Measurements from ENCODE around the gene MAPK8IP2.
"Not testable (repeated sequence)": the region's sequence is repeated elsewhere in the genome, so short reads cannot be mapped to it uniquely, and the experiment has no call there.

The MAPK8IP2 gene

DNA sequence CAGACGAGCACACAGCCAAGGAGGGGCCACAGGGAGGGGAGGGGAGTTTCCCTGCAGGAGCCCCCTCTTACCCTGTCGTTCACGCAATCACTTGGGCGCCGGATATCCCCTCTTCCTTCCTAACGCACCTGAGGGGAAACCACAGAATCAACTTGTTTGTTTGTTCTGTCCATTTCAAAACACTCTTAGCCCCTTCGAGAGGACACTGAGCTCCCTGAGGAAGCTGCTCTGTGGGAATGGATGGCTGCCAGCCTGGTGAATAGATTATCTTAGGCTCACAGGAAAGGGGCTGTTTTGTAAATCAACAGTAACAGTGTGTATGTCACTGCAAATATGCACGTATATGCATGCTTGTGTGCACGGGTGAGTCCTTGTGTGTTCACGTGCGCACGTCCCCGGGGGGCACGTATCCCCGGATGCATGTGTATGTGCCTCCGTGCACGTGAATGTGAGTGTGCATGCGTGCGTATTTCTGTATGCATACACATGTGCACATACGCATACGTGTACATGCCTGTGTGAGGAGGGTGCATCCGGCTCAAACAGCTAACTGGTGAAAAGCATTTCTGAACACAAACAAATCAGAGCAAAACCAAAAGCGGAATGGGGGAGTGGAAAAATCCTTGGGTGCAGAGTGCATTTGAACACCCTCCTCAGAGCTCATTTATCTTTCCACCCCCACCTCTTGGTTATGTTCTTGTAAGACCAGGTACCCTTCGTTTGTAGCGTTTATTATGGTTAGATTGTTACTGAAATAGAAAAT, 20.2 kb downstream of the MAPK8IP2 start:
- DNase-seq = peak; percentile 73

DNA sequence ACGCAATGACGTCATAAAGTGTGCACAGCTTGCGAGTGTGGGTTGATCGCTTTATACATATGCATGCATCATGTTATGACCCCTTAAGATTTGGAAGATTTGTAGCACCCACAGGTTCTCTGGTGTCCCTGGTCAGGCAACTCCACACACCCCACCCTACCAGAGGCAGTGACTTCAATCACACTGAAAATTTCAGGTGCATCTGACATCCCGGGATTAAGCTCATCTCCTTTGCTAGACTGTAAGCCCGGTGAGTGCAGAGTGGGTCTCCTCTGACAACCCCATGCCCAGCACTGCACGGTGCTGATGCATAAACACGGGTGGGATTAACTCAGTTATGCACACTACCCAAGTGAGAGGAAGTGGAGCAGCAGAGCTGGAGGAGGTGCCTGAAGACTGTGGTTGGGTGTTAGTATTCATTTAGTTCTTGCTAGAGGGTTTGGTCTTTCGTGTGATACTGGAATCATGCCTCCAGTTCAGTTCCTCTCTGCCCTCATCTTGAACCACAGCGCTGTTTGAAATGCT, 20.8 kb downstream of the MAPK8IP2 start:
- no peak for DNase-seq

DNA sequence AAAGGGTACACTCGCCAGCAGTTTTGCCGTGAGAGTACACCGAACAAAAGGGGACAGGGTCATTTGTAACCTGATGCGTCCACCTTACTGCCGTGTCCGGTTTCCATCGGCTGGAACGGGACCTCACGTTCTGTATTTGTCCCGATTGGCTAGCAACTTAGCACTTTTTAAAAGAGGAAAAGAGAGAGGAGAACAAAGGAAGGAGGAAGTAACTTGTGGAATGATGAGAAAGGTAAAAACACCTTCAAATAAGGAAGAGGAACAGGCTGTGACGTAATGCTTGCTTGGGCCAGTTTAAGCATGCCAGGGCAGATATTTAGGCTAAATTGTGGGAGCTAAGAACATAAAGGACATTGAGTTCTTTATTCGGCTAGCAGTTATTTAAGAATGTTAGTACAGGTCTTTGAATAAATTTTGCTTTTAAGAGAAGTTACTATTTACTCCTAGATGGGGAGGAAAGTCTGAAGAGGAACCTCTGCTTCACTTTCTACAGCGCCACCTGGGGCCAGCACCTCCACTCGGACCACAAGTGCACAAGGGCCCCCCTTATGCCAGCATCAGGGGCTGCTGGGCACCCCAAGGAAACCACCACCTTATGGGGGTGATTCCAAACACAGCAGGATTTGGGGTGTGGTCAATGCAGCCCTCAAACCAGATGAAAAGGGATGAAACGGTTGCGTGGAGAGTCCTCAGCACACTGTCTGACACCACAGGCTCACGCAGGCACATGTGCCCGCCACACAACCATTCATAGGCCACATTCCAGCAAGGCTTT, 21.5 kb downstream of the MAPK8IP2 start:
- no peak for DNase-seq

DNA sequence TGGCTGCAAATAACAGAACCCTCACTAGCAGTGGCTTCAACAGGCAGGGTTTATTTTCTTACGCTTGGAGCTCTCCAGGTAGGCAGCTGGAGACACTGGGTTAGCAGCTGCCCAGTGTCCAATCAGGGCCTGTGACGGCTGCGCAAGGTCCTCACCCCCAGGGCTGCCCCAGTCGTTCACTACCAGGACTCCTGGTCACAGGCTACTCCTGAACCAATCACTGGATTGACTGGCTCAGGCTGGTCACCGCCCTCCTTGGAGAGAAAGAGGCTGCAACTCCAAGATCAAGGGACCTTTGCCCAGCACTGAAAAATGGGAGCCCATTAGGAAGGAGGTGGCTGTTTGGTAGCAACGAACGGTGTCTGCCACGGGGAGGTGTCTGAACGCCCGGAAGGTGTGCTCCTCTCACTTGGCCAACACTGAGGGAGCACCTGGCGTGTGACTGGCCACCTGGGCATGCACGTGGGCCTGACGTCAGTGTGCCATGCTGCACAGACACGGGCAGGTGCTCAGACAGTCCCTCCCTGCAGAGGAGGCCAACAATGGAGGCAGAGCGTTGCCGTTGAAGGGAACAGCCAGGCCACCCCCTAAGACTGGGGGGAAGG, 22.2 kb downstream of the MAPK8IP2 start:
- no peak for DNase-seq

DNA sequence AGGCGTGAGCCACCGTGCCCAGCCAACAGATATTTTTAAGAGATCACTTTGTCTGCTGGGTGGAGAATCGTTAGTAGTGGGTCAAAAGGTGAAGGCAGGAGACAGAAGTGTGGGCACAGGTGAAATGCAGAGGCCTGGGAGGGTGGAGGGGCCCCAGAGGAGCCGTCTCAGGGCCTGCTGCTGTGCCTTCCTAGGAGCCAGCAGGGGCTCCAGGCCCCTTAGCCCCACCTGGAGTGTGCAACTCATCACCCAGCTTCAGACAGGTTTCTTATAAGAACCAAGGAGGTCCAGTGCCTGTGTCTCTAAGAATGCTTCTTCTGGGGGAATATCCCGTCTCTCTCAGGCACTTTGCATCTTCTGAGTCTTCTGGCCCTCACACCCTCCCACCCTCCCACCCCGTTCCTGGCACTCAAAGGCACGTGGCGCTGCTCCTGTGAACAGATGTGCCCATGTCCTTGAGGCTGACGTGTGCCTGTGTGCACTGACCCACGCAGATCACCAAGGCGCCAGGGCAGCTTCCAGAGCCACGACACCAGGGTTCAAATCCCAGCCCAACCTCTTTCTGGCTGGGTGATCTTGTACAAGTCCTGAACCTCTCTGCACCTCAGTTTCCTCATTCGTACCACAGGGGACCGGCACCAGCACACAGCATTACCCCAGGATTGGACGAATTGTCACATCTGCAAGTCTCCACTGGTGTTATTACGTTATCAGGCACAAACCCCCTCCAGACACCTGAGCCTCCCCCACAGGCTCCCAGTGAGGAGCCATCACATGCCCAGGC, 23.9 kb downstream of the MAPK8IP2 start:
- no peak for DNase-seq

DNA sequence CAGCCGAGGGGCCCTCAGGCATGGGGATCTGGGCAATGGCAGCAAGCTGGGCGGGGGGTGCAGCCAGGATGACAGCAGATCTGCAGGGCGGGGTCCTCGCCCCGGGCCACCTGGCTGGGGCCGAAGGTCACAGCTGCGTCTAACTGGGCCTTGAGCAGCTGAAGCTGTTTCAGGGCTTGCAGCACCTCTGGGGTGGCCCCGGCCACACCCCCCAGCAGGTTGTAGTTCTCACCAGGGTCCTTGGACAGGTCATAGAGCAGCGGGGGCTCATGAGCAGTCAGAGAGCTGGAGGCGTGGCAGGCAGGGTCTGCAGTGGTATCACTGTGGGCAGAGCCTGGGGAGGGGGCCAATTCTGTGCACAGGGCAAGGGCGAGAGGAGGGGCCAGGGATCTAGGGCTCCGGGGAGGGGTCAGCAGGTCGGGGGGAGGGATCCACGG, 24.6 kb downstream of the MAPK8IP2 start:
- no peak for DNase-seq

DNA sequence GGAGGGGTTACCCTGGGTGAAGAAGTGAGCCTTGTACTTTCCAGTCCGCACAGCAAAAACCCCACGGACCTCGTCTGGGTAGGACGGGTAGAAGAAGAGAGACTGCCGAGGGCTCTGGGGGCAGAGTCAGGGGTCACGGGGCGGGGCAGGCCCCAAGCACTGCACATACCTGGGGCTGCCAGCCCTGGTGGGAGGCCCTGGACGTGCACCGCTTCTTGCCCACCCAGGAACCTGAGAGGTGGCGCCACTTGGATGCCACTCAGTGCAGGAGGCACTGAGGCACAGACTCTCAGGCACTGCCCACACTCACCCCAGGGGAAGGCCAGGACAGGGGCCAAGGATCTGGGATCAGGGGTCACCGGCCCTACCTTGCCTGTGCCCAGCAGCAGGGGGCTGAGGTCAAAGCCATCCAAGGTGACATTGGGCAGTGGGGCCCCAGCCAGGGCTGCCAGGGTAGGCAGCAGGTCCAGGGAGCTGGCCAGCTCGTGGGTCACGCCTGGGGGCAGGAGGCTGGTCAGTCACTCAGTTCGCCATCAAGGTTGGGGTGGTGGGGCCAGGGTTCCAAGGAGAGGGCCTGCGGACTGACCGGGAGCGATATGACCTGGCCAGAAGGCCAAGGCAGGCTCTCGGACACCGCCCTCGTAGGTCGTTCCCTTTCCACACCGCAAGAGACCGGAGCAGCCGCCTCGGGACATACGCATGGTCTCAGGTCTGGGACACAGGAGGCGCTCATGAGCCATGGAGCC, 25.1 kb downstream of the MAPK8IP2 start:
- DNase-seq = no peak

DNA sequence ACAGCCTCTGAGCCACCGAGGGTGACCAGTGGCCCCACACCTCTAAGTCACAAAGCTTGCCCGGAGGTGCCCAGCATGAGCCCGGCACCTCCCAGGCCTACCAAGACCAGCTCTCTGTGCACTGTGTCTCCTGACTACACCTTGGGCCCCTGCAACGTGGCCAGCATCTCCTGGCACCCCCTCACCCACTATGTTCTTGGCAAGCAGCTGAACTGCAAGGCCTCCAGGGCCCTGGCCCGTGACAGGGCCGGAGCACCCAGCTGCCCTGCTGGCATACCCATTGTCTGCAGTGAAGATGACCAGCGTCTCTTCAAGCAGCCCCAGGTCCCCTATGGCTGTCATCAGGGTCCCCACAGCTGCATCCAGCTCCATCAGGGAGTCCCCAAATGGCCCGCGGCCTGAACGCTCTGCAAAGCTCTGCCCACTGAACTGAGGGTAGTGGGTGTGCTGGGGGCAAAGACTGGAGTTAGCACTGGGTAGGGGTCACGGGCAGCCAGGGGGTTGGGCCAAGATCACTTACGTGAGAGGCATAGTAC, 25.8 kb downstream of the MAPK8IP2 start:
- no peak for DNase-seq

DNA sequence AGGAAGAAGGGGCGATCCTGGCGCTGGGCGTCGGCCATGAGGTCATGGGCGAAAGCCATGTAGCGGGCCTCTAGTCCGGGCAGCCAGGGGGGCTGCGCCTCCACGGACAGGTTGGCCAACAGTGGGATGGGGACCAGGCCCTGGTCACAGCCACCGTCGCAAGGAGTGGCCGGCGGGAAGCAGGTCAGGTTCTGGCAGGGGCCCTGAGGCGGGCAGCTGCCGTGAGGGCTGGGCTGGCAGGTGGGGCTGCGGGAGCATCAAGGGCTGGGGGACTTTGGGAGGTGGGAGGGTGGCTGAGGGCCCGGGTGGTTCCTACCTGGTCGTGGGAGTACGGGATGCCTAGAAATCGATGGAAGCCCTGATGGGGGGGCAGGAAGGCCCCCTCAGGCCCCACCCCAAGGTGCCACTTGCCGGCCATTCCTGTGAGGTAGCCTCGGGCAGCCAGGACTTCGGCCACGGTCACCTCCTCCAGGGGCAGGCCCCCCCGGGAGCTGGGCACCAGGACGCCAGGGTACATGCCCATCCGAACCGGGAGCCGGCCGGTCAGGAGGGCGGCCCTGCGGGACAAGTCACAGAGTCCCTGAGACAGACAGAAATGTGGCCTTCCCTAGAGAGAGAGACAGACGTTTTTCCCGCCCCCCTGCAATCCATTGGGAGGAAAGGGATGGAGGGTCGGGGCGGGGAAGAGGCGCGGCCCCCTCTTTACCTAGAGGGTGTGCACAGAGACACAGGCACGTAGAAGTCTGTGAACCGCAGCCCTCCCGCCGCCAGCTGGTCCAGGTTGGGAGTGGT, 26.5 kb downstream of the MAPK8IP2 start:
- no peak for DNase-seq

DNA sequence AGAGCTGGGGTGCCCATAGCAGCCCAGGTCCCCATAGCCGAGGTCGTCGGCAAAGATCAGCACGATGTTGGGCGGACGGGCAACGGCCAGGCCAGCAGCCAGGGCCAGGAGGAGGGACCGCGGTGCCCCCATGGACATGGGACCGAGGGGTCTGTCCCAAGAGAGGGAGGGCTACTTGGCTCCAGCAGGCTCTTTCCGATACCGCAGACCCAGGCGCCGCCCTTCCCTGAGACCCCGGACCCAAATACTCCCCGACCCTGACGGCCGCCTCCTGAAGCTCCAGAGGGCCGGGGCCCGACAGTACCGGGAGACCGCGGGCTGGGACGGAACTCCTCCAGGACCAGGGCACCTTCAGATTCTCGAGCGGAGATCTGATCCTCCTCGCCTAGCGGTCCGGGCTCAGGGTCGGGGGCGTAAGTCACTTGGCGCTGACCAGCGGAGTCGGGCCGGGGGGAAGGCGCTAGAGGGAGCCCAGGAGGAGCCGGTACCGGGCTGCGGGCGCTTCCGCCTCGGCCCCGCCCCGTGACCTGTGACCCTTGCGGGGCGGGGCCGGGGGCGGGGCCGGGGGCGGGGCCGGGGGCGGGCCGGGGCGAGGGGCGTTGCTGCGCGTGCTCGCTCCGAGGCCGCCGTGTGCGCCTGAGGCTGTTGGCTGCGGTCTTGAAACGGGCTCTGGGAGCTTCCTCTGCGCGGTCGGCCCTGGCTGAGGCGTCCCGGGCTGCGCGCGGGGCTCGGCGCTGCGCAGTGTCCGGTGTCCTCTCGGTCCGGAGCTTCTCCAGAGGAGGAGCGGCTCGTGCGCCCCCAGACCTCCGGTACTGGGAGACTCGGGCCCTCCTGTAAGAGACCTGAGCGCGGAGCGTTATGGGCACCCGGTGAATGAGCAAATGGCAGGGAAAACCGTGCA, 27.3 kb downstream of the MAPK8IP2 start, which contains the start of gene ARSA:
Gene ARSA, minus strand, starts transcription at position 511 of the 901 bp plus-strand sequence. Its CDS starts 373 bp downstream, at position 138.
- DNase-seq = peak; percentile 71

DNA sequence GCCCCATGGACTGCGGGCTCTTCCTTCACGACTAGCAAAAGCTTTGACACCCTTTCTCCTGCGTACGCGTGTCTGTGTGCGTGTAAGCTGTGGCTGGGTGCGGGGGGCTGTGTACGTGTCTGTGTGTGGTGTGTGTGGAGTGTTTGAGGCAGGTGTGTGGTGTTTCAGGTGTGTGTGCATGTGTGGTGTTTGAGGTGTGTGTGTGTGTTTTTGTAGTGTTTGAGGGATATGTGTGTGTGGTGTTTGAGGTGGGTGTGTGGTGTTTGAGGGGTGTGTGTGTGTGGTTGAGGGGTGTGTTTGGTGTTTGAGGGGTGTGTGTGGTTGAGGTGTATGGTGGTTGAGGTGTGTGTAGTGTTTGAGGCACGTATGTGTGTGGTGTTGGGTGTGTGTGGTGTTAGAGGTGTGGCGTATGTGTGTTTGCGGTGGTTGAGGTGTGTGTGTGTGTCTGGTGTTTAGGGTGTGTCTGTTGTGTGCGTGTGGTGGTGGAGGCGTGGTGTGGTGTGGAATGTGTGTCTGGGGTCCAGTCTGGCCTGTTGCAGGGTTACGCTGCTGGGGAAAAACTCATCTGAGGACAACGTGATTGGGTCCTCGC, 28.0 kb downstream of the MAPK8IP2 start:
- no peak for DNase-seq

DNA sequence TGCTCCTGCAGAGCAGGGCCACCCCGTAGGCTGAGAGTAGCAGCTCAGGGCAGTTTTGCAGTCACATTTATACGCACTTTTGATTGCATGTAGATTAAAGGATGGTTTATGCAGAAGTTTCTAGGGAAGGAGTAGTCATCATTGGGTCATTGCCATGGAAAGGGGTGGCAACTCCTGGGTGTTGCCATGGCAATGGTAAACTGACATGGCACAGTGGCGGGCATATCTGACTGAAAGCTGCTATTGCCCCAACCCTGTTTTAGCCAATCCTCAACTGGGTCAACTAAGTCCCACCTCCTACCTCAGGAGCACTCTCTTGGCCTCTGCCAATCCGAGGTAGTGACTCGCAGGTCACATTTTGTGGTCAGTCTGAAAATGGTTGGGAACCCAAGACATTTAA, 29.8 kb downstream of the MAPK8IP2 start:
- no peak for DNase-seq

DNA sequence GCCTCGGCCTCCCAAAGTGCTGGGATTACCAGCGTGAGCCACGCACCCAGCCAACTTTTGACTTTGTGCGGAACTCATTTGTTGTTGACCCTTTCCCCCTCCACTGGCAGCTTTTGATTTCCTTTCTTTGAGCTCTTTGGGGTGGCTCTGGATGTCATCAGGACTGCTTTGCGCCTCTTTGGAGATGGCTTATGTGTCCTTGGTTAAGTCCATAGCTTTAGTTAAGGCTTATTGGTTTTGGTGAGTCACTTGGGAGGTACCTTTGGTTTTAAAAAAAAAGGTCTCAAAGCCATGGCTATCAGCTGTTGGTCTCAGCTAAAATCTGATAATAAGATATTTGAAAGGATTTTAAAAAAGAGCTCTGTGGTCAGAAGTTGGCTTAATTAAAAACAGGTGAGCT, 32.5 kb downstream of the MAPK8IP2 start:
- DNase-seq = no peak

DNA sequence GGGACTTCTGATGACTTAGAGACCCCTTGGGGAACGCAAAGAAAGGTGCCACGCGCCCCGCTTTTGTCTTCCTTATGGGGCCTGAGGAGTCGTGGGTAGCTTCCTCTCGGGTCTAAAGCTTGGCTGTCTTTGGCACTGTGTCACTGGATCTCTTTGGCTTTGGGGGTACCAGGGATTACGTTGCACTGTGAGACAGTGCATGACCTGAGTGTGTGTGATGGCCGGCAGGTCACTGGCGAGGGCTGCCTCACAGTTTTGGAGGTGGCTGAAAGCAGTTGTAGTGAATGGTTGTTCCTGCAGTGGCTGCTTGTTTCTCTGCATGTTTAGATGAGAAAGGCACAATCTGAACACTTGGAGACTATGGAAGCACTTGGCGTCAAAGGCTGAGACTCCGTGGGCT, 33.2 kb downstream of the MAPK8IP2 start:
- DNase-seq = no peak

DNA sequence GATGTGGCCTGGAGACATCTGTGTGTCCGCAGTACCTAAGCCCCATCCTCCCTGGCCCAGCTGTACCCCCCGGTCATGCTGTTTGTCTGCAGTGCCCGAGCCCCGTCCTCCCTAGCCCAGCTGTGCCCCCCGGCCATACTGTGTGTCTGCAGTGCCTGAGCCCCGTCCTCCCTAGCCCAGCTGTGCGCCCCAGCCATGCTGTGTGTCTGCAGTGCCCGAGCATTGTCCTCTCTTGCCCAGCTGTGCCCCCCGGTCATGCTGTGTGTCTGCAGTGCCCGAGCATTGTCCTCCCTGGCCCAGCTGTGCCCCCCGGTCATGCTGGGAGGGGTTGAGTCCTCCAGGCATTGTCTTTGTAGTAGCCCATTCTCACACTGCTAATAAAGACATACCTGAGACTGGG, 35.0 kb downstream of the MAPK8IP2 start:
- DNase-seq = no peak

DNA sequence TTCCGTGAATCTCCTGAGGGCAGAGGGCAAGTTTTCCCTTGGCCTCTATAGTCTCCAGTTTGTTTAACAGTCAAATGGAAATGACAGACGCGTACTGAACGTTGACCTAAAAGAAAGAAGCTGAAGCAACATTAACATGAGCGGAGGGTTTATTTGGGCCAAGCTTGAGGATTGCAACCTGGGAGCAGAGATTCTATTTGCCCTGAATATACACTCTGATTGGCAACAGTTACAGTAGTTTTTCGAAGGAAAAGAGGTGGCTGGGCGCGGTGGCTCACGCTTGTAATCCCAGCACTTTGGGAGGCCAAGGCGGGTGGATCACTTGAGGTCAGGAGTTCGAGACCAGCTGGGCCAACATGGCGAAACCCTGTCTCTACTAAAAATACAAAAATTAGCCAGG, 39.7 kb downstream of the MAPK8IP2 start:
- not testable (repeated sequence) for DNase-seq

DNA sequence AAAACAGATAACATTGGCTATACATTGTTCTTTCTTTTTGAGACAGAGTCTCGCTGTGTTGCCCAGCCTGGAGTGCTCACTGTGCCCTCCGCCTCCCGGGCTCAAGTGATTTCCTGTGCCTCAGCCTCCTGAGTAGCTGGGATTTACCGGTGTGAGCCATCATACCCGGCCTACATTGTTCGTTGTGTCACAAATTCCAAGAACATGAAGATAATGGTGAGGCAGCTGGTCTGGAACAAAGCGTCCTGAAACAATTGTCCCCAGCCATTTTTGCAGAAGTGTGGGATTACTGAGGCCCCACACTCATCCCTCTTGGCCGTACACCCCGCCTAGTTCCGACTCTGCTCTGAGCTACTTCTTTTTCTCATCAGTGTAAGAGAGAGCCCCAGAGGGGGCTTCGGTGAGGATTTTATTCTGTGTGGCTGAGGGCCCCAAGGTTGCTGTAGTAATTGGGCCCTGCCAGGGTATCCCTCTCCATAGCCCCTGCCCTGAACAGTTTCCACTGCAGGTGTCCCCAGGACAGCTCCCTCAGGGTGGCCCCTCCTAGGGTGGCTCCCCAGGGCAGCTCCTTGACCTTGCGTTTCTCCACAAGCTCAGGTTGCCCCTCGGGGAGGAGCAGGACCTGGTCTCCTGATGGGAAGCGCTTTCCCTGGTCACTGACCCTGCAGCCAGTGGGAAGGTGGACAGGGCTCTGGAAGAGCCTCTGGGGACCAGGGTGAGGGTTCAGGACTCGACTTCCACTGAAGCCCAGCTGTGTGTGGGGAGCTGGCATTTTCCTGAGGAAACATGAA, 40.5 kb downstream of the MAPK8IP2 start:
- no peak for DNase-seq
